ENCODE measurements around the gene B4GALT1. TPM values are rescaled to one million over a fixed set of nuclear protein-coding genes. Genes with fewer than 3 reads are reported as not detected.

B4GALT1 gene
- total RNA-seq, 2 experiments from 2014 or later: 12.8 to 38.7 TPM

DNA sequence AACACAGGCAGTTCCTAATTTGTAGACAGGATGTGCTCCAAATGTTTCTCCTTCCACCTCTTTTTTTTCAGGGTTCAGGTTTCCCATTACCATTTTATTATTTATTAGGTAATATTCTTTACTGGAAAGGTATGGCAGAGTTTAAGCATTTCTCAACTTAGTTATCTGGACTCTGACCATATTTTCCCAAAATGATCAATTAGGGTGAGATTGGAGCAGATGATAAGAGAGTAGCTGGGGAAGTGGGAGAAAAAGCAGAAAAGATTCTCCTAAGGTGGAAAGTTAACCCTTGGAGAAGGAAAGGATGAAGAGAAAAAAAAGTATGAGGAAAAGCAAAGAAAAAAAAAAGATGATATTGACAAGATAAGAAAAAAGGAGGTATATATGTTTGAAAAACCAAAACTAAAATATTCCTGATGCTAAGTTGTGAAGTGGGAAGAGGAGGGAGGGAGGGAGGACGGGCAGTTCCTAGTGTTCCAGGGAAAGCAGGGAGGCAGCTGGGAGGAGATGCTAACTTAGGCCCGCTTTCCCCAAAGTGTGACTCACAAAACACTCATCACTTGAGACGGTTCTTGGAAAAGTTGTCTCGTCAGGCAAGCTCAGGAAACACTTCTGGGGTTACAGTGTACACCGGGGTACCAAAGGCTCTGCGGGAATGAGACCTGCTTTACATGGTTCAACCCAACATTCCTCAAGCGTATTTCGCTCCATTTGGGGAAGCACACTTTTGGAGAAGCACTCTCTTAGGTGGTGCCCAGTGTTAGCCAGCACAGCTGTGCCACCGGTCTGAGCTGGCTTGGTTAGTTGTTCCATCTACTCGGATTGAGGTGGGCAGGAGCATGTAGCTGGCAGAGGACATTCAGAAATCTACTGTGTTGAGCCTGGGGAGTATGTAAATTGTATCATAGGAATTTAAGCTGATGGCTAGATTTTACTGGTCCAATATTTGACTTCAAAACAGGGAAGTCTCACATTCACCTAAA is 35.1 kb downstream of the B4GALT1 start:
- BruUV-seq (replicated peaks): TSS peak; percentile 23
- H4K20me1 ChIP-seq (ENCODE audit: insufficient read depth, low read length): no peaks in the 10 kb centered on the region
- no peak for TF ChIP-seq EZH2phosphoT487 (IDR thresholded peaks at IDR 0.05; ENCODE audit: borderline replicate concordance, low read depth, low read length)
- TF ChIP-seq, protein P1, sequence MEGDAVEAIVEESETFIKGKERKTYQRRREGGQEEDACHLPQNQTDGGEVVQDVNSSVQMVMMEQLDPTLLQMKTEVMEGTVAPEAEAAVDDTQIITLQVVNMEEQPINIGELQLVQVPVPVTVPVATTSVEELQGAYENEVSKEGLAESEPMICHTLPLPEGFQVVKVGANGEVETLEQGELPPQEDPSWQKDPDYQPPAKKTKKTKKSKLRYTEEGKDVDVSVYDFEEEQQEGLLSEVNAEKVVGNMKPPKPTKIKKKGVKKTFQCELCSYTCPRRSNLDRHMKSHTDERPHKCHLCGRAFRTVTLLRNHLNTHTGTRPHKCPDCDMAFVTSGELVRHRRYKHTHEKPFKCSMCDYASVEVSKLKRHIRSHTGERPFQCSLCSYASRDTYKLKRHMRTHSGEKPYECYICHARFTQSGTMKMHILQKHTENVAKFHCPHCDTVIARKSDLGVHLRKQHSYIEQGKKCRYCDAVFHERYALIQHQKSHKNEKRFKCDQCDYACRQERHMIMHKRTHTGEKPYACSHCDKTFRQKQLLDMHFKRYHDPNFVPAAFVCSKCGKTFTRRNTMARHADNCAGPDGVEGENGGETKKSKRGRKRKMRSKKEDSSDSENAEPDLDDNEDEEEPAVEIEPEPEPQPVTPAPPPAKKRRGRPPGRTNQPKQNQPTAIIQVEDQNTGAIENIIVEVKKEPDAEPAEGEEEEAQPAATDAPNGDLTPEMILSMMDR (conservative IDR thresholded peaks at IDR 0.05; ENCODE audit: low read length): no peak
- POLR2A ChIA-PET: no interaction called here
- H3K36me3 ChIP-seq (ENCODE audit: insufficient read depth, low read length): peaks cover 57% of the 10 kb centered on the region
- H3K27ac ChIP-seq (ENCODE audit: low read depth, low read length, poor library complexity, severe bottlenecking): no peak overlapping the region
- intact Hi-C loops (cut with micrococcal nuclease; ENCODE audit: unreplicated experiment): no loop called here
- no peak overlapping the region for H3K4me2 ChIP-seq (ENCODE audit: low read length)
- H3K4me1 ChIP-seq (ENCODE audit: insufficient read depth, low read length, poor library complexity, severe bottlenecking): peaks cover 2% of the 10 kb centered on the region
- no peaks in the 10 kb centered on the region for H3K9me3 ChIP-seq (ENCODE audit: low read length)
- DNase-seq (ENCODE audit: low spot score): no peak
- CTCF ChIA-PET (ENCODE audit: unreplicated experiment): no interaction called here
- H3K4me3 ChIP-seq (ENCODE audit: low read depth, low read length, poor library complexity, severe bottlenecking): no peak overlapping the region
- no peaks in the 10 kb centered on the region for H3K9me2 ChIP-seq (ENCODE audit: insufficient read depth, low read length)
- peaks cover 2% of the 10 kb centered on the region; the same call in 1 of the 2 replicates for H3K79me2 ChIP-seq (ENCODE audit: insufficient read depth, low read depth, low read length)
- H2AFZ ChIP-seq (ENCODE audit: low read length): no peak overlapping the region

DNA sequence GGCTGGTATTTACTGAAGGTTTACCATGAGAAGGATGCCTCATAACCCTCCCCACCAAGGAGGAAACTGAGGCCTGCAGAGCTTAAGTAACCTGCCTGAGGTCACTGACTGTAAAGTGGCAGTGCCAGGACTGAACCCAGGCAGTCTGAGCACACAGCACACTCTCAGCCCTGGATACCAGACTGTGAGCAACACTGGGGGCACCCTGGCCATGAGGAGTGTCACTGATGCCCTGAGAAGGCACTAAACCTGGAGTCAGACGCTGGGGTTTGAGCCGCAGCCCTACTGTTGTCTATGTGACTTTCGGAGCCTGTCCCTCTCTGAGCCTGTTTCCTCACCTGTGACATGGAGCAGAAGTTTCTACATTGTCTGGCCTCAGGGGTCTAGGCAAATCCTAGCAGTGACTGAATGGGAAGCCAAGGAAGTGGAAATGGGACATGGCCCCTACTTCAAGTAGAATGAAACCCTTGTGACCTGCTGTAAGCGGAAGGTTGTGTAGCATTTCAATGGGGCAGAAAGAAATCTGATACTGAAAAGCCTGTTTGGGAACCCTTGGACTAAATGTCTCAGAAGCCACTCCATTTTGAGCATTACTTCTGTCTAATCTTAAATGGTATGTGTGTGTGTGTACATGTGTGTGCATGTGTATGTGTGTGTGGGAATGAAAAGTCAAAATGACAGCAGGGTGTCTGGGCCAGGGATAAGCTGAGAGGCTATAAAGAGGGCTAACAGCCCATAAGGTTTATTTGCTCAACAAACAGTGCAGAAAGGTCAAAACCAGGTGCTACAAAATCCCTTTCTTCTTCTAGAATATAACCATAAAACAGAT is 36.0 kb downstream of the B4GALT1 start:
- no TSS peak for BruUV-seq (replicated peaks)
- Histone ChIP-seq H3K9me3 (ENCODE audit: low read length) (no peaks in the 10 kb centered on the region), H2AFZ (ENCODE audit: low read length) (no peak overlapping the region), H3K27ac (ENCODE audit: low read depth, low read length, poor library complexity, severe bottlenecking) (no peak overlapping the region), H3K4me1 (ENCODE audit: insufficient read depth, low read length, poor library complexity, severe bottlenecking) (no peaks in the 10 kb centered on the region), H4K20me1 (ENCODE audit: insufficient read depth, low read length) (no peaks in the 10 kb centered on the region), H3K9me2 (ENCODE audit: insufficient read depth, low read length) (no peaks in the 10 kb centered on the region), H3K4me3 (ENCODE audit: low read depth, low read length, poor library complexity, severe bottlenecking) (no peak overlapping the region), H3K4me2 (ENCODE audit: low read length) (no peak overlapping the region), H3K36me3 (ENCODE audit: insufficient read depth, low read length) (peaks cover 57% of the 10 kb centered on the region), H3K79me2 (ENCODE audit: insufficient read depth, low read depth, low read length) (no peaks in the 10 kb centered on the region)
- no peak for TF ChIP-seq EZH2phosphoT487 (IDR thresholded peaks at IDR 0.05; ENCODE audit: borderline replicate concordance, low read depth, low read length)
- TF ChIP-seq, protein P1 (conservative IDR thresholded peaks at IDR 0.05; ENCODE audit: low read length): no peak
- CTCF ChIA-PET (ENCODE audit: unreplicated experiment): no interaction called here
- no peak for DNase-seq (ENCODE audit: low spot score)
- POLR2A ChIA-PET: no interaction called here
- intact Hi-C loops (cut with micrococcal nuclease; ENCODE audit: unreplicated experiment): no loop called here

Measured in OCI-LY7 (cell line).